H1 (cell line): ENCODE data around the gene IL1RAPL1. TPM values are rescaled to one million over a fixed set of nuclear protein-coding genes. Genes with fewer than 3 reads are reported as not detected.

ENCODE experiments used
- CBX5 ChIP-seq: fragments of 300-800, 300-1000 bp; sonication (generic); IDR thresholded peaks from 2 replicates; pipeline ENCODE4 v1.7.1; 2016; ENCODE audit warnings: antibody characterized with exemption, low read length, low read depth
- CTBP2 ChIP-seq: IDR thresholded peaks from 2 replicates; pipeline ENCODE4 v1.7.0; 2011; ENCODE audit warnings: borderline replicate concordance, mild to moderate bottlenecking, moderate library complexity, mixed read lengths, low read length; ENCODE audit not compliant: insufficient read depth, insufficient read length
- FOSL1 ChIP-seq: IDR thresholded peaks from 2 replicates; pipeline ENCODE4 v1.6.1; 2011; ENCODE audit warnings: mild to moderate bottlenecking, low read depth, low read length, moderate library complexity; ENCODE audit not compliant: insufficient read depth
- MAX ChIP-seq: IDR thresholded peaks from 2 replicates; pipeline ENCODE4 v1.6.1; 2012; ENCODE audit warnings: inconsistent platforms
- RNF2 ChIP-seq: fragments of 200-900, 300-1000 bp; sonication (generic); IDR thresholded peaks from 2 replicates; pipeline ENCODE4 v1.7.1; 2016; ENCODE audit warnings: borderline replicate concordance, low read depth, mild to moderate bottlenecking, antibody characterized with exemption, low read length; ENCODE audit not compliant: poor library complexity, severe bottlenecking; ENCODE audit errors: missing control alignments
- SP1 ChIP-seq: IDR thresholded peaks from 2 replicates; pipeline ENCODE4 v1.6.1; 2011; ENCODE audit warnings: low read depth, low read length
- SRF ChIP-seq: IDR thresholded peaks from 2 replicates; pipeline ENCODE4 v1.6.1; 2011; ENCODE audit warnings: mild to moderate bottlenecking, low read depth, low read length, moderate library complexity
- TBP ChIP-seq: IDR thresholded peaks from 2 replicates; pipeline ENCODE4 v1.6.1; 2011; ENCODE audit warnings: low read depth, low read length, improper control_type of control experiment
- TEAD4 ChIP-seq: IDR thresholded peaks from 2 replicates; pipeline ENCODE4 v1.6.1; 2012; ENCODE audit warnings: low read depth, low read length, inconsistent platforms, mixed read lengths
- ZNF274 ChIP-seq: IDR thresholded peaks from 2 replicates; pipeline ENCODE4 v1.7.0; 2012; ENCODE audit warnings: low read length, borderline replicate concordance; ENCODE audit errors: extremely low read depth
- polyA plus RNA-seq, 7 experiments: library from polyadenylated mRNA; depleted of rRNA in 3 of 7; stranded (reverse) in 5 of 7; unstranded in 2 of 7; fragments of >200 nt in 5 of 7; fragments of 200-250 nt in 2 of 7; gene quantifications; 1 replicate in 5 of 7; 2 replicates in 1 of 7; 4 replicates in 1 of 7; pipeline versions ENCODE4 v1.2.1 to v1.2.3, GENCODE V29; 2011 to 2013; ENCODE audit warnings: missing spikeins in 2 of 7, mixed read lengths in 2 of 7
- total RNA-seq: library from RNA; stranded (reverse); fragmentation: NEBNext Ultra II Directional; extraction: Animal tissue kit (Norgen Biotek cat#: 25700); gene quantifications from 2 replicates; pipeline ENCODE4 v1.2.1, GENCODE V29; 2021

Gene IL1RAPL1
- total and polyA plus RNA-seq, 2 of the 8 experiments (the other 6 are each of a cell fraction or from before 2014, with no cell fraction given): 0.11 to 0.35 TPM

DNA sequence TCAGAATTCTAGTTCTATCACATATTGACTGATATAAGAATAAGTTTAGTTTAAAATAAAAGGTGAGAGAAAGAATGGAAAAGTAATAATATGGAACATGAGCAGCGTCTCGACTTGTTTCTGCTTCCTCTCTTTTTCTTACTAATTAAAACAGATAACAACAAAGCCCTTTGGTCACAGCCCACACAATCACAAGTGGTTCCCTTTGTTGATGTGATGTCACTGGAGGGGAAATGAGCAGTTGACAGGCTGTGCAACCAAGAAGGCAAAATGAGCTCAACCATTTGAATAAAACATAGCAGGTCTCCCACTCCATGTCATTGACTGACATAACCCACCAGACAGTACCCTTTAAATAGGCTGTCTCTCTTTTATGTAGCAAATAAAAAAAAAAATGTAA lies 1285.6 kb downstream of the IL1RAPL1 start (continued):
- TF ChIP-seq ZNF274 (no peak), CBX5 (no peak), CTBP2 (no peak), TEAD4 (no peak), FOSL1 (no peak), SRF (no peak), SP1 (no peak), TBP (no peak), MAX (no peak), RNF2 (no peak)
